GM12865 (cell line): ENCODE results near the gene LHX3.
A peak's percentile ranks its signal among the peaks of the same experiment; 100 is the strongest.
"Not testable (repeated sequence)": the region's sequence is repeated elsewhere in the genome, so short reads cannot be mapped to it uniquely, and the experiment has no call there.

Source experiments
- DNase-seq: peaks from one replicate; pipeline ENCODE4 v3.0.0; 2010; ENCODE audit warnings: low read depth
- H3K4me3 ChIP-seq: 2 replicates; pipeline ENCODE4 v1.5.1; 2011; ENCODE audit warnings: mild to moderate bottlenecking, low read depth, low read length, control low read depth
- CTCF ChIP-seq: IDR thresholded peaks from 2 replicates; pipeline ENCODE4 v1.5.1; 2011; ENCODE audit warnings: low read length, control low read depth, low read depth, inconsistent platforms; ENCODE audit not compliant: insufficient read depth; ENCODE audit errors: missing control alignments

Gene LHX3

GRCh38 chr9:136241542-136241941 lies 36.6 kb upstream of the LHX3 start:
- no peak for DNase-seq
- no peak for TF ChIP-seq CTCF
- H3K4me3 ChIP-seq, result no peak overlapping the region

- no peak for DNase-seq
- H3K4me3 ChIP-seq, result no peak overlapping the region
- TF ChIP-seq CTCF, result no peak
Observed at GRCh38 chr9:136240941-136241340, 36.0 kb upstream of the LHX3 start.

GRCh38 chr9:136239983-136240330 lies 35.0 kb upstream of the LHX3 start:
- peak; percentile 54 for DNase-seq
- H3K4me3 ChIP-seq, result no peak overlapping the region
- TF ChIP-seq CTCF, result no peak

GRCh38 chr9:136239135-136239982 lies 34.4 kb upstream of the LHX3 start:
- no peak overlapping the region for H3K4me3 ChIP-seq
- DNase-seq, result no peak
- no peak for TF ChIP-seq CTCF

GRCh38 chr9:136238342-136238732 lies 33.4 kb upstream of the LHX3 start:
- no peak overlapping the region for H3K4me3 ChIP-seq
- no peak for DNase-seq
- no peak for TF ChIP-seq CTCF

- no peak for DNase-seq
Observed at GRCh38 chr9:136237486-136238341, 32.8 kb upstream of the LHX3 start.

GRCh38 chr9:136236471-136237410 lies 31.8 kb upstream of the LHX3 start:
- H3K4me3 ChIP-seq, DNase-seq: not testable (repeated sequence)

More at GRCh38 chr9:136237486-136238341, 32.8 kb upstream of the LHX3 start:
- TF ChIP-seq CTCF, result no peak
- no peak overlapping the region for H3K4me3 ChIP-seq
